Sigmoid colon (tissue), 7 donors: ENCODE data around the gene LRRC70. TPM values are rescaled to one million over a fixed set of nuclear protein-coding genes. Genes with fewer than 3 reads are reported as not detected.

Experiments used
- DNase-seq: peaks from one replicate; pipeline ENCODE4 v3.0.0-alpha.2; 2019
- H3K27ac ChIP-seq, 4 donors: fragments of 200-600 bp; sonication (generic); one replicate each; pipeline ENCODE4 v1.5.1; 2016 to 2019; ENCODE audit warnings: mild to moderate bottlenecking in 1 of 4
- H3K27me3 ChIP-seq, 3 donors: fragments of 200-600 bp; sonication (generic); one replicate each; pipeline ENCODE4 v1.5.1; 2019; ENCODE audit warnings: mild to moderate bottlenecking in 1 of 3
- H3K36me3 ChIP-seq, 4 donors: fragments of 200-600 bp; sonication (generic); one replicate each; pipeline ENCODE4 v1.5.1; 2016 to 2019
- H3K4me1 ChIP-seq, 4 donors: fragments of 200-600 bp; sonication (generic); one replicate each; pipeline ENCODE4 v1.5.1; 2017 to 2019
- H3K4me3 ChIP-seq, 4 donors: fragments of 200-600 bp; sonication (generic); one replicate each; pipeline ENCODE4 v1.5.1; 2017 to 2019; ENCODE audit warnings: mild to moderate bottlenecking in 2 of 4, moderate library complexity in 1 of 4
- H3K9me3 ChIP-seq, 4 donors: fragments of 200-600 bp in 3 of 4; sonication (generic) in 3 of 4; one replicate each; pipeline versions ENCODE4 v1.5.1 to v1.6.1; 2013 to 2019
- CTCF ChIP-seq, 4 experiments: fragments of 450-650 bp in 3 of 4; fragments of 200-600 bp in 1 of 4; IDR thresholded peaks; one replicate each; pipeline ENCODE4 v1.5.1; 2016 to 2019; ENCODE audit warnings: antibody characterized with exemption in 4 of 4, mild to moderate bottlenecking in 3 of 4, moderate library complexity in 2 of 4
- EP300 ChIP-seq, 4 donors: sonication (generic); formaldehyde crosslinking; IDR thresholded peaks; one replicate each; pipeline ENCODE4 v1.6.1; 2017; ENCODE audit warnings: antibody characterized with exemption in 4 of 4
- POLR2A ChIP-seq, 2 donors: fragments of 450-650 bp; IDR thresholded peaks; one replicate each; pipeline ENCODE4 v1.6.1; 2016; ENCODE audit warnings: antibody characterized with exemption in 2 of 2, mild to moderate bottlenecking in 2 of 2, moderate library complexity in 2 of 2
- POLR2AphosphoS5 ChIP-seq, 4 donors: sonication (generic); formaldehyde crosslinking; IDR thresholded peaks; one replicate each; pipeline ENCODE4 v1.6.1; 2017; ENCODE audit warnings: antibody characterized with exemption in 4 of 4
- WGBS, 2 donors: extraction: QIAGEN DNeasy Blood & Tissue Kit; methylation state at CpG; one replicate each; pipeline ENCODE4 v1.1.7; 2013; 5-methylcytosine and 5-hydroxymethylcytosine counted together
- intact Hi-C: fragments of 100-400 bp; cut with DNase I; formaldehyde crosslinking; loops from one replicate; pipeline ENCODE4 v1.15.1; 2023
- polyA plus RNA-seq, 3 donors: library from polyadenylated mRNA; stranded (reverse); fragments of 200-250 nt; gene quantifications; one replicate each; pipeline ENCODE4 v1.2.3, GENCODE V29; 2013
- total RNA-seq, 4 donors: library from RNA; depleted of rRNA; stranded (reverse); fragments of >200 nt; gene quantifications; one replicate each; pipeline ENCODE4 v1.1.0, GENCODE V29; 2016
- donor health status: healthy with polysubstance abuse.
- donor health status: Bipolar disorder and iron deficiency.
- donor health status: healthy.

LRRC70 gene
- total and polyA plus RNA-seq, 7 donors = 1.5 to 4.5 (median 3.0) TPM; not detected in 1

GRCh38 chr5:62569470-62569869 is 9.1 kb upstream of the LRRC70 start:
- Histone ChIP-seq H3K4me3 (no peak overlapping the region), H3K27ac (no peak overlapping the region), H3K36me3 (peaks cover 0 to 20% (median 2%) of the 10 kb centered on the region in 4 donors), H3K27me3 (no peaks in the 10 kb centered on the region), H3K4me1 (no peaks in the 10 kb centered on the region), H3K9me3 (peaks cover 0 to 7% (median 3%) of the 10 kb centered on the region in 4 donors)
- DNase-seq = no peak
- intact Hi-C loops = no loop called here
- WGBS, 2 donors = 77 to 79% methylated on average over 1 of the region's 1 CpG
- TF ChIP-seq CTCF (IDR thresholded peaks at IDR 0.05) (no peak), POLR2A (IDR thresholded peaks at IDR 0.05) (no peak), EP300 (IDR thresholded peaks at IDR 0.05) (no peak), POLR2AphosphoS5 (IDR thresholded peaks at IDR 0.05) (no peak)

GRCh38 chr5:62572918-62573514 is 5.6 kb upstream of the LRRC70 start:
- no peak for TF ChIP-seq POLR2A (IDR thresholded peaks at IDR 0.05)
- TF ChIP-seq EP300 (IDR thresholded peaks at IDR 0.05) = no peak
- no peak for TF ChIP-seq POLR2AphosphoS5 (IDR thresholded peaks at IDR 0.05)
- TF ChIP-seq CTCF (IDR thresholded peaks at IDR 0.05) = no peak
- DNase-seq = no peak
- Histone ChIP-seq H3K27ac (no peak overlapping the region), H3K4me3 (no peak overlapping the region), H3K9me3 (no peaks in the 10 kb centered on the region), H3K4me1 (no peaks in the 10 kb centered on the region), H3K36me3 (peaks cover 0 to 2% (median 0%) of the 10 kb centered on the region in 4 donors), H3K27me3 (no peaks in the 10 kb centered on the region)
- intact Hi-C loops = no loop called here
- 79 to 95% methylated on average over 9 of the region's 9 CpGs for WGBS, 2 donors

GRCh38 chr5:62574599-62574998 is 4.0 kb upstream of the LRRC70 start:
- WGBS, 2 donors = 77 to 89% methylated on average over 2 of the region's 2 CpGs

GRCh38 chr5:62575066-62575465 is 3.6 kb upstream of the LRRC70 start:
- Histone ChIP-seq H3K36me3 (no peaks in the 10 kb centered on the region), H3K9me3 (no peaks in the 10 kb centered on the region), H3K4me3 (no peak overlapping the region), H3K27ac (no peak overlapping the region), H3K4me1 (no peaks in the 10 kb centered on the region), H3K27me3 (no peaks in the 10 kb centered on the region)
- 18 to 66% methylated on average over 2 of the region's 2 CpGs for WGBS, 2 donors
- no peak for DNase-seq
- intact Hi-C loops = no loop called here
- TF ChIP-seq CTCF (IDR thresholded peaks at IDR 0.05) (no peak), POLR2A (IDR thresholded peaks at IDR 0.05) (no peak), POLR2AphosphoS5 (IDR thresholded peaks at IDR 0.05) (no peak), EP300 (IDR thresholded peaks at IDR 0.05) (no peak)

More at GRCh38 chr5:62574599-62574998, 4.0 kb upstream of the LRRC70 start:
- H3K9me3 ChIP-seq = no peaks in the 10 kb centered on the region
- no peak for DNase-seq
- no peak for TF ChIP-seq POLR2AphosphoS5 (IDR thresholded peaks at IDR 0.05)
- no peak for TF ChIP-seq POLR2A (IDR thresholded peaks at IDR 0.05)
- TF ChIP-seq CTCF (IDR thresholded peaks at IDR 0.05) = no peak
- TF ChIP-seq EP300 (IDR thresholded peaks at IDR 0.05) = no peak
- no peaks in the 10 kb centered on the region for H3K27me3 ChIP-seq
- H3K36me3 ChIP-seq = no peaks in the 10 kb centered on the region
- H3K27ac ChIP-seq = no peak overlapping the region
- H3K4me1 ChIP-seq = no peaks in the 10 kb centered on the region
- intact Hi-C loops = no loop called here
- no peak overlapping the region for H3K4me3 ChIP-seq

GRCh38 chr5:62575489-62575888 is 3.1 kb upstream of the LRRC70 start:
- TF ChIP-seq POLR2AphosphoS5 (IDR thresholded peaks at IDR 0.05) = no peak
- no peak for TF ChIP-seq POLR2A (IDR thresholded peaks at IDR 0.05)
- H3K4me1 ChIP-seq = no peaks in the 10 kb centered on the region

More at GRCh38 chr5:62575489-62575888, 3.1 kb upstream of the LRRC70 start:
- 50 to 75% methylated on average over 1 of the region's 1 CpG for WGBS, 2 donors
- intact Hi-C loops = no loop called here
- Histone ChIP-seq H3K27ac (no peak overlapping the region), H3K36me3 (peaks cover 0 to 1% (median 0%) of the 10 kb centered on the region in 4 donors), H3K9me3 (no peaks in the 10 kb centered on the region), H3K4me3 (no peak overlapping the region), H3K27me3 (no peaks in the 10 kb centered on the region)
- DNase-seq = no peak
